OCI-LY7 (cell line): ENCODE results near the gene RPS6KB2. TPM values are rescaled to one million over a fixed set of nuclear protein-coding genes. Genes with fewer than 3 reads are reported as not detected.
A peak's percentile ranks its signal among the peaks of the same experiment; 100 is the strongest.

ENCODE experiments used
- BruUV-seq: library from RNA; stranded (reverse); fragments of 400-500 nt; replicated peaks from 2 replicates; lab custom pipeline; 2021; lab: Mats Ljungman, UMichigan
- CTCF ChIA-PET: fragments of 300-600 bp; sonication (Branson Sonifier 250); formaldehyde crosslinking; loops from one replicate; lab custom pipeline; 2022; ENCODE audit warnings: antibody characterized with exemption; ENCODE audit not compliant: unreplicated experiment; lab: Charles Lee
- POLR2A ChIA-PET: fragments of 300-600 bp; sonication (Branson Sonifier 250); formaldehyde crosslinking; loops from one replicate; lab custom pipeline; 2022; ENCODE audit warnings: antibody characterized with exemption; lab: Charles Lee
- DNase-seq: peaks from one replicate; pipeline ENCODE4 v3.0.0-alpha.2; 2015; ENCODE audit warnings: low spot score
- H2AFZ ChIP-seq: fragments of 200-600 bp; sonication (generic), shearing (Covaris generic); 2 replicates; pipeline ENCODE4 v1.6.1; 2014; ENCODE audit warnings: mild to moderate bottlenecking, antibody characterized with exemption, low read length, moderate library complexity
- H3K27ac ChIP-seq: fragments of 200-600 bp; sonication (generic); 2 replicates; pipeline ENCODE4 v1.5.1; 2014; ENCODE audit warnings: mixed run types, low read depth, mild to moderate bottlenecking, moderate library complexity, low read length, inconsistent platforms; ENCODE audit not compliant: poor library complexity, severe bottlenecking
- H3K36me3 ChIP-seq: fragments of 200-600 bp; sonication (generic); 2 replicates; pipeline ENCODE4 v1.6.1; 2014; ENCODE audit warnings: mild to moderate bottlenecking, antibody characterized with exemption, low read length, moderate library complexity, mixed read lengths; ENCODE audit not compliant: insufficient read depth
- H3K4me1 ChIP-seq: fragments of 200-600 bp; sonication (generic); 2 replicates; pipeline ENCODE4 v1.5.1; 2014; ENCODE audit warnings: mild to moderate bottlenecking, low read length; ENCODE audit not compliant: insufficient read depth, poor library complexity, severe bottlenecking
- H3K4me2 ChIP-seq: fragments of 200-600 bp; sonication (generic); 2 replicates; pipeline ENCODE4 v1.6.1; 2014; ENCODE audit warnings: mild to moderate bottlenecking, low read length
- H3K4me3 ChIP-seq: fragments of 200-600 bp; sonication (generic); 2 replicates; pipeline ENCODE4 v1.5.1; 2014; ENCODE audit warnings: mild to moderate bottlenecking, low read depth, low read length; ENCODE audit not compliant: poor library complexity, severe bottlenecking
- H3K79me2 ChIP-seq: fragments of 200-600 bp; sonication (generic); 2 replicates; pipeline ENCODE4 v1.6.1; 2016; ENCODE audit warnings: low read depth, mild to moderate bottlenecking, low read length, moderate library complexity, mixed read lengths; ENCODE audit not compliant: insufficient read depth
- H3K9me2 ChIP-seq: fragments of 200-600 bp; sonication (generic); 2 replicates; pipeline ENCODE4 v1.6.1; 2016; ENCODE audit warnings: mild to moderate bottlenecking, low read length, mixed read lengths; ENCODE audit not compliant: insufficient read depth
- H3K9me3 ChIP-seq: fragments of 200-600 bp; sonication (generic); 2 replicates; pipeline ENCODE4 v1.6.1; 2014; ENCODE audit warnings: mild to moderate bottlenecking, mixed run types, low read length, mixed read lengths
- H4K20me1 ChIP-seq: fragments of 200-600 bp; sonication (generic); 2 replicates; pipeline ENCODE4 v1.6.1; 2014; ENCODE audit warnings: mild to moderate bottlenecking, antibody characterized with exemption, low read length, moderate library complexity, mixed read lengths; ENCODE audit not compliant: insufficient read depth
- EZH2phosphoT487 ChIP-seq: fragments of 200-600 bp; sonication (generic); IDR thresholded peaks from 2 replicates; pipeline ENCODE4 v1.6.1; 2018; ENCODE audit warnings: low read depth, borderline replicate concordance, mild to moderate bottlenecking, mixed run types, antibody characterized with exemption, low read length, moderate library complexity, mixed read lengths
- intact Hi-C: fragments of 100-400 bp; cut with micrococcal nuclease; formaldehyde crosslinking; loops from one replicate; pipeline ENCODE4 v1.10.0; 2022; ENCODE audit not compliant: unreplicated experiment
- total RNA-seq, 2 experiments: library from RNA; depleted of rRNA in 1 of 2; stranded (reverse); fragments of >200 nt in 1 of 2; shearing (Covaris generic) in 1 of 2; gene quantifications; 2 replicates each; pipeline ENCODE4 v1.2.3, GENCODE V29; 2014 to 2022
- TF ChIP-seq, protein P1 (sequence below): fragments of 200-600 bp; sonication (generic); conservative IDR thresholded peaks from 2 replicates; pipeline ENCODE4 v1.5.1; 2014; ENCODE audit warnings: mild to moderate bottlenecking, antibody characterized with exemption, low read length, moderate library complexity, mixed read lengths

The RPS6KB2 gene
- total RNA-seq, 2 experiments from 2014 or later, result 48.3 to 69.4 TPM

DNA sequence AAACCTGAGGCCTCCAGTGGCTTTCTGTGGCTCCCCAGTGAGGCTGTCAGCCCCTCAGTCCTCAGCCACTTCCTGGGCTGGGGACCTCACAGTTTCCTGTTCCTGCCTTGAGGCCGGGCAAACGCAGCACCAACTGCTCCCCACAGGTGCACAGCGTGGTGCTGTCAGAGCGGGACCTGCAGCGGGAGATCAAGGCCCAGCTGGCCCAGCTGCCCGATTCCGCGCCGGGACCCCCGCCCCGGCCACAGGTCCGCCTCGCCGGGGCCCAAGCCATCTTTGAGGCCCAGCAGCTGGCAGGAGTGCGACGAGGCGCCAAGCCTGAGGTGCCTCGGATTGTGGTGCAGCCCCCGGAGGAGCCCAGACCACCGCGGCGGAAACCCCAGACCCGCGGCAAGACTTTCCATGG, 19.0 kb upstream of the RPS6KB2 start:
- no peaks in the 10 kb centered on the region for H3K9me3 ChIP-seq
- CTCF ChIA-PET, result interaction anchor here (0.6 kb wide), 1 partner anchor 141 kb away, joined by 3 read pairs; no protein-coding TSS in a partner anchor
- no peak for TF ChIP-seq EZH2phosphoT487
- TF ChIP-seq, protein P1, sequence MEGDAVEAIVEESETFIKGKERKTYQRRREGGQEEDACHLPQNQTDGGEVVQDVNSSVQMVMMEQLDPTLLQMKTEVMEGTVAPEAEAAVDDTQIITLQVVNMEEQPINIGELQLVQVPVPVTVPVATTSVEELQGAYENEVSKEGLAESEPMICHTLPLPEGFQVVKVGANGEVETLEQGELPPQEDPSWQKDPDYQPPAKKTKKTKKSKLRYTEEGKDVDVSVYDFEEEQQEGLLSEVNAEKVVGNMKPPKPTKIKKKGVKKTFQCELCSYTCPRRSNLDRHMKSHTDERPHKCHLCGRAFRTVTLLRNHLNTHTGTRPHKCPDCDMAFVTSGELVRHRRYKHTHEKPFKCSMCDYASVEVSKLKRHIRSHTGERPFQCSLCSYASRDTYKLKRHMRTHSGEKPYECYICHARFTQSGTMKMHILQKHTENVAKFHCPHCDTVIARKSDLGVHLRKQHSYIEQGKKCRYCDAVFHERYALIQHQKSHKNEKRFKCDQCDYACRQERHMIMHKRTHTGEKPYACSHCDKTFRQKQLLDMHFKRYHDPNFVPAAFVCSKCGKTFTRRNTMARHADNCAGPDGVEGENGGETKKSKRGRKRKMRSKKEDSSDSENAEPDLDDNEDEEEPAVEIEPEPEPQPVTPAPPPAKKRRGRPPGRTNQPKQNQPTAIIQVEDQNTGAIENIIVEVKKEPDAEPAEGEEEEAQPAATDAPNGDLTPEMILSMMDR, result no peak
- DNase-seq, result peak; percentile 95
- H3K4me2 ChIP-seq, result peak overlapping the region; percentile 73
- peaks cover 47% of the 10 kb centered on the region for H3K36me3 ChIP-seq
- H3K79me2 ChIP-seq, result peaks cover 31% of the 10 kb centered on the region; the same call in 1 of the 2 replicates
- peak overlapping the region; percentile 79 for H3K4me3 ChIP-seq
- intact Hi-C loops, result loop anchor here (2.0 to 10.0 kb wide), 4 partner anchors 28 to 236 kb away; partner anchors contain the start of genes PTPRCAP and TMEM134
- no TSS peak for BruUV-seq
- peaks cover 88% of the 10 kb centered on the region for H3K4me1 ChIP-seq
- H3K27ac ChIP-seq, result peak overlapping the region; percentile 97
- no peaks in the 10 kb centered on the region for H4K20me1 ChIP-seq
- POLR2A ChIA-PET, result interaction anchor here (0.6 to 1.4 kb wide), 5 partner anchors 9 to 77 kb away, joined by 3 to 7 read pairs (median 3); partner anchors contain the start of gene RAD9A
- H3K9me2 ChIP-seq, result no peaks in the 10 kb centered on the region
- no peak overlapping the region for H2AFZ ChIP-seq

GRCh38 chr11:67409781-67410368, 18.4 kb upstream of the RPS6KB2 start:
- no peaks in the 10 kb centered on the region for H3K9me3 ChIP-seq
- H3K79me2 ChIP-seq, result peaks cover 24% of the 10 kb centered on the region; the same call in 1 of the 2 replicates
- peak overlapping the region; percentile 73 for H3K4me2 ChIP-seq
- peak overlapping the region; percentile 97 for H3K27ac ChIP-seq
- TF ChIP-seq EZH2phosphoT487, result no peak
- TF ChIP-seq, protein P1, result no peak
- peaks cover 47% of the 10 kb centered on the region for H3K36me3 ChIP-seq
- H4K20me1 ChIP-seq, result no peaks in the 10 kb centered on the region
- no peaks in the 10 kb centered on the region for H3K9me2 ChIP-seq
- ChIA-PET CTCF (no interaction called here), POLR2A (interaction anchor here (0.9 kb wide), 1 partner anchor 18 kb away, joined by 3 read pairs; the partner anchor contains the start of gene RAD9A)
- H2AFZ ChIP-seq, result no peak overlapping the region
- peak; percentile 82 for DNase-seq
- peaks cover 86% of the 10 kb centered on the region for H3K4me1 ChIP-seq
- BruUV-seq, result no TSS peak
- H3K4me3 ChIP-seq, result peak overlapping the region; percentile 79
- intact Hi-C loops, result loop anchor here (2.0 to 10.0 kb wide), 4 partner anchors 27 to 235 kb away; partner anchors contain the start of genes PTPRCAP and TMEM134

GRCh38 chr11:67410369-67410831, 17.9 kb upstream of the RPS6KB2 start:
- CTCF ChIA-PET, result no interaction called here
- TF ChIP-seq EZH2phosphoT487, result no peak
- TF ChIP-seq, protein P1, result no peak
- POLR2A ChIA-PET, result no interaction called here
- H2AFZ ChIP-seq, result no peak overlapping the region
- peak overlapping the region; percentile 79 for H3K4me3 ChIP-seq
- intact Hi-C loops, result no loop called here
- peaks cover 81% of the 10 kb centered on the region for H3K4me1 ChIP-seq
- DNase-seq, result no peak
- BruUV-seq, result no TSS peak
- no peaks in the 10 kb centered on the region for H3K9me2 ChIP-seq
- H3K4me2 ChIP-seq, result peak overlapping the region; percentile 73
- H3K27ac ChIP-seq, result peak overlapping the region; percentile 97
- peaks cover 46% of the 10 kb centered on the region for H3K36me3 ChIP-seq
- peaks cover 19% of the 10 kb centered on the region; the same call in 1 of the 2 replicates for H3K79me2 ChIP-seq
- no peaks in the 10 kb centered on the region for H3K9me3 ChIP-seq
- H4K20me1 ChIP-seq, result no peaks in the 10 kb centered on the region
